ENCODE results near the gene ACTG1. TPM values are rescaled to one million over a fixed set of nuclear protein-coding genes. Genes with fewer than 3 reads are reported as not detected.

Gene ACTG1
- total RNA-seq, 1 experiment from 2014 or later = 3,247 TPM

- Histone ChIP-seq H3K4me1 (ENCODE audit: insufficient read depth, low read length, poor library complexity, severe bottlenecking) (no peaks in the 10 kb centered on the region), H3K27ac (ENCODE audit: low read depth, low read length, poor library complexity, severe bottlenecking) (no peak overlapping the region), H3K36me3 (ENCODE audit: insufficient read depth, low read length, poor library complexity, severe bottlenecking) (peaks cover 16% of the 10 kb centered on the region), H3K27me3 (replicated peaks; ENCODE audit: insufficient read depth, low read depth, low read length, poor library complexity) (no peaks in the 10 kb centered on the region), H3K4me3 (ENCODE audit: low read depth, low read length, poor library complexity, severe bottlenecking) (no peak overlapping the region), H3K9me3 (ENCODE audit: low read depth, low read length, poor library complexity, severe bottlenecking) (no peaks in the 10 kb centered on the region)
- no peak for DNase-seq (ENCODE audit: low spot score)
- ChIA-PET CTCF (no interaction called here), POLR2A (ENCODE audit: low non-redundant PET) (no interaction called here)
- BruUV-seq (replicated peaks) = TSS peak; percentile 40
- intact Hi-C loops (cut with micrococcal nuclease; ENCODE audit: unreplicated experiment) = no loop called here
- TF ChIP-seq EZH2 (IDR thresholded peaks at IDR 0.05; ENCODE audit: borderline replicate concordance, low read depth, low read length, poor library complexity, severe bottlenecking) = no peak
- TF ChIP-seq, protein P1, sequence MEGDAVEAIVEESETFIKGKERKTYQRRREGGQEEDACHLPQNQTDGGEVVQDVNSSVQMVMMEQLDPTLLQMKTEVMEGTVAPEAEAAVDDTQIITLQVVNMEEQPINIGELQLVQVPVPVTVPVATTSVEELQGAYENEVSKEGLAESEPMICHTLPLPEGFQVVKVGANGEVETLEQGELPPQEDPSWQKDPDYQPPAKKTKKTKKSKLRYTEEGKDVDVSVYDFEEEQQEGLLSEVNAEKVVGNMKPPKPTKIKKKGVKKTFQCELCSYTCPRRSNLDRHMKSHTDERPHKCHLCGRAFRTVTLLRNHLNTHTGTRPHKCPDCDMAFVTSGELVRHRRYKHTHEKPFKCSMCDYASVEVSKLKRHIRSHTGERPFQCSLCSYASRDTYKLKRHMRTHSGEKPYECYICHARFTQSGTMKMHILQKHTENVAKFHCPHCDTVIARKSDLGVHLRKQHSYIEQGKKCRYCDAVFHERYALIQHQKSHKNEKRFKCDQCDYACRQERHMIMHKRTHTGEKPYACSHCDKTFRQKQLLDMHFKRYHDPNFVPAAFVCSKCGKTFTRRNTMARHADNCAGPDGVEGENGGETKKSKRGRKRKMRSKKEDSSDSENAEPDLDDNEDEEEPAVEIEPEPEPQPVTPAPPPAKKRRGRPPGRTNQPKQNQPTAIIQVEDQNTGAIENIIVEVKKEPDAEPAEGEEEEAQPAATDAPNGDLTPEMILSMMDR (conservative IDR thresholded peaks at IDR 0.05; ENCODE audit: low read depth, low read length) = no peak
These were observed 46.7 kb downstream of the ACTG1 start for GRCh38 chr17:81465910-81466309.

- ChIA-PET POLR2A (ENCODE audit: low non-redundant PET) (no interaction called here), CTCF (no interaction called here)
- H3K27ac ChIP-seq (ENCODE audit: low read depth, low read length, poor library complexity, severe bottlenecking) = no peak overlapping the region
- TF ChIP-seq EZH2 (IDR thresholded peaks at IDR 0.05; ENCODE audit: borderline replicate concordance, low read depth, low read length, poor library complexity, severe bottlenecking) = no peak
- TF ChIP-seq, protein P1 (conservative IDR thresholded peaks at IDR 0.05; ENCODE audit: low read depth, low read length) = no peak
- no peak for DNase-seq (ENCODE audit: low spot score)
- H3K9me3 ChIP-seq (ENCODE audit: low read depth, low read length, poor library complexity, severe bottlenecking) = no peaks in the 10 kb centered on the region
- intact Hi-C loops (cut with micrococcal nuclease; ENCODE audit: unreplicated experiment) = no loop called here
- peaks cover 20% of the 10 kb centered on the region for H3K36me3 ChIP-seq (ENCODE audit: insufficient read depth, low read length, poor library complexity, severe bottlenecking)
- no peak overlapping the region for H3K4me3 ChIP-seq (ENCODE audit: low read depth, low read length, poor library complexity, severe bottlenecking)
- H3K27me3 ChIP-seq (replicated peaks; ENCODE audit: insufficient read depth, low read depth, low read length, poor library complexity) = no peaks in the 10 kb centered on the region
- TSS peak; percentile 64 for BruUV-seq (replicated peaks)
- H3K4me1 ChIP-seq (ENCODE audit: insufficient read depth, low read length, poor library complexity, severe bottlenecking) = no peaks in the 10 kb centered on the region
These were observed 48.0 kb downstream of the ACTG1 start for GRCh38 chr17:81464586-81464985.

- Histone ChIP-seq H3K4me3 (ENCODE audit: low read depth, low read length, poor library complexity, severe bottlenecking) (no peak overlapping the region), H3K27me3 (replicated peaks; ENCODE audit: insufficient read depth, low read depth, low read length, poor library complexity) (no peaks in the 10 kb centered on the region), H3K27ac (ENCODE audit: low read depth, low read length, poor library complexity, severe bottlenecking) (no peak overlapping the region), H3K36me3 (ENCODE audit: insufficient read depth, low read length, poor library complexity, severe bottlenecking) (peaks cover 27% of the 10 kb centered on the region), H3K9me3 (ENCODE audit: low read depth, low read length, poor library complexity, severe bottlenecking) (no peaks in the 10 kb centered on the region), H3K4me1 (ENCODE audit: insufficient read depth, low read length, poor library complexity, severe bottlenecking) (no peaks in the 10 kb centered on the region)
- POLR2A ChIA-PET (ENCODE audit: low non-redundant PET) = no interaction called here
- BruUV-seq (replicated peaks) = no TSS peak
- no peak for TF ChIP-seq EZH2 (IDR thresholded peaks at IDR 0.05; ENCODE audit: borderline replicate concordance, low read depth, low read length, poor library complexity, severe bottlenecking)
- TF ChIP-seq, protein P1 (conservative IDR thresholded peaks at IDR 0.05; ENCODE audit: low read depth, low read length) = no peak
- no peak for DNase-seq (ENCODE audit: low spot score)
- intact Hi-C loops (cut with micrococcal nuclease; ENCODE audit: unreplicated experiment) = no loop called here
- CTCF ChIA-PET = no interaction called here
These were observed 49.1 kb downstream of the ACTG1 start for GRCh38 chr17:81463506-81463905.
